Measurements from ENCODE around the gene RC3H2.
"Not testable (repeated sequence)": the region's sequence is repeated elsewhere in the genome, so short reads cannot be mapped to it uniquely, and the experiment has no call there.

- TF ChIP-seq EP300 (IDR thresholded peaks at IDR 0.05); CTCF (IDR thresholded peaks at IDR 0.05); RCOR1 (IDR thresholded peaks at IDR 0.05; ENCODE audit: low read depth, low read length); ZNF302 (CRISPR knock-in tag; IDR thresholded peaks at IDR 0.05); JUNB (IDR thresholded peaks at IDR 0.05); POLR2AphosphoS2 (conservative IDR thresholded peaks at IDR 0.05; ENCODE audit: low read length); HOXB13 (CRISPR knock-in tag; IDR thresholded peaks at IDR 0.05; ENCODE audit: low read depth); CBX8 (IDR thresholded peaks at IDR 0.05); RAD21 (conservative IDR thresholded peaks at IDR 0.05 in 1 of 2, IDR thresholded peaks at IDR 0.05 in 1 of 2); RNF2 (IDR thresholded peaks at IDR 0.05; ENCODE audit: borderline replicate concordance, low read depth); POLR2A (IDR thresholded peaks at IDR 0.05; ENCODE audit: low read length); MYC (IDR thresholded peaks at IDR 0.05; ENCODE audit: borderline replicate concordance, low read length); CHD4 (IDR thresholded peaks at IDR 0.05; ENCODE audit: borderline replicate concordance); E2F6 (IDR thresholded peaks at IDR 0.05; ENCODE audit: borderline replicate concordance, low read depth): not testable (repeated sequence)
Measured at GRCh38 chr9:122828965-122829284, 76.2 kb downstream of the RC3H2 start.
